Inferior parietal cortex (tissue), 1 donor: ENCODE data around the gene PPP4R1.

Experiments used
- DNase-seq: peaks from one replicate; pipeline ENCODE4 v3.0.0-alpha.2; 2016; ENCODE audit errors: extremely low spot score

PPP4R1 gene

DNA sequence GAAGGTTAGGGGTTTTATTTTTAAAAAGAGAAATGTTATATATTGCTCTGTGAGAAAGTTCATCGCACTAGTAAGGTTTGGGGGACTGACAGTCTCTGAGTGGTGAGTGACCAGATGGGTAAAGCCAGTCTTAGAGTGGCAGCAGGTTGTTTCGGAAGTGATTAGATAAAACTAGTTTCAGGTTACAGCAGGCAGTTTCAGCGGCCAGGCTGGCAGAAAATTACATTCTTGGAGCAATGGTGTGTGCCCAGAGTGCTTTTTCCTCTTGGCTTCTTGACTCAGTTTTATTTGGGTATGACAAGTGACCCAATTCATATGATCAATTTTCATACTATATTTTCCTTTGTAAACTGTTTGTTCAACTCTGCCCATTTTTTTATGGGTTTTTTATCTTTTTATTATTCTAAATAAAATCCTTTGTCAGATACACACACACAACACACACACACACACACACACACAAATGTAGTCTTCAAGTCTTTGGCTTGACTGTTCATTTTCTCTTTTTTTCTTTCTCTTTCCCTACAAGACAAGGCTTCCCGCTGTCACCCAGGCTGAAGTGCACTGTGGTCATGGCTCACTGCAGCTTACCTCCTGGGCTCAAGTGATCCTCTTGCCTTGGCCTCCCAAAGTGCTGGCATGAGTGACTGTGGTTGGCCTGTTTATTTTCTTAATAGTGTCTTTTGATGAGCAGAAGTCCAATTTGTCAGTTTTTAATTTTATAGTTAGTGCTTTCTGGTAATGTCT, 108.1 kb downstream of the PPP4R1 start:
- no peak for DNase-seq
